Measurements from ENCODE around the gene FGFRL1.

FGFRL1 gene

GRCh38 chr4:1012034-1012739 lies 761 bp downstream of the FGFRL1 start:
- Histone ChIP-seq H3K4me2 (ENCODE audit: insufficient read depth, low read length) (no peak overlapping the region), H3K79me2 (ENCODE audit: insufficient read depth, low read length) (no peaks in the 10 kb centered on the region), H2AFZ (ENCODE audit: low read depth, low read length) (no peak overlapping the region), H3K9me3 (ENCODE audit: insufficient read depth, low read length, severe bottlenecking) (no peaks in the 10 kb centered on the region), H3K36me3 (ENCODE audit: insufficient read depth, low read length) (no peaks in the 10 kb centered on the region), H3K27me3 (ENCODE audit: insufficient read depth, low read length, poor library complexity) (no peaks in the 10 kb centered on the region), H3K27ac (ENCODE audit: low read length) (no peak overlapping the region), H3K9ac (ENCODE audit: low read depth, low read length) (no peak overlapping the region), H3K4me3 (ENCODE audit: low read depth in 1 of 2, low read length in 2 of 2) (no peak overlapping the region), H4K20me1 (ENCODE audit: insufficient read depth, low read length) (peaks cover 3% of the 10 kb centered on the region; the same call in 1 of the 2 replicates), H3K4me1 (ENCODE audit: insufficient read depth, low read length) (no peaks in the 10 kb centered on the region)
- no peak for TF ChIP-seq CTCF (IDR thresholded peaks at IDR 0.05; ENCODE audit: borderline replicate concordance, extremely low read depth, low read length, poor library complexity, severe bottlenecking)
- no peak for TF ChIP-seq EZH2 (IDR thresholded peaks at IDR 0.05; ENCODE audit: borderline replicate concordance, low read depth, low read length, severe bottlenecking)
- ATAC-seq (ENCODE audit: insufficient read depth, low read depth) (no peak), DNase-seq (no peak)

- H3K27ac ChIP-seq (ENCODE audit: low read length): no peak overlapping the region
- no peaks in the 10 kb centered on the region for H3K4me1 ChIP-seq (ENCODE audit: insufficient read depth, low read length)
These were observed 2.0 kb downstream of the FGFRL1 start for GRCh38 chr4:1013225-1014073.

GRCh38 chr4:1014291-1015167 lies 3.1 kb downstream of the FGFRL1 start:
- no peaks in the 10 kb centered on the region for H3K4me1 ChIP-seq (ENCODE audit: insufficient read depth, low read length)
- no peak for TF ChIP-seq CTCF (IDR thresholded peaks at IDR 0.05; ENCODE audit: borderline replicate concordance, extremely low read depth, low read length, poor library complexity, severe bottlenecking)
- TF ChIP-seq EZH2 (IDR thresholded peaks at IDR 0.05; ENCODE audit: borderline replicate concordance, low read depth, low read length, severe bottlenecking): no peak
- no peaks in the 10 kb centered on the region for H3K9me3 ChIP-seq (ENCODE audit: insufficient read depth, low read length, severe bottlenecking)
- peaks cover 4% of the 10 kb centered on the region; the same call in 1 of the 2 replicates for H4K20me1 ChIP-seq (ENCODE audit: insufficient read depth, low read length)
- no peak for DNase-seq
- H3K4me2 ChIP-seq (ENCODE audit: insufficient read depth, low read length): no peak overlapping the region
- no peak overlapping the region for H3K9ac ChIP-seq (ENCODE audit: low read depth, low read length)
- H3K36me3 ChIP-seq (ENCODE audit: insufficient read depth, low read length): no peaks in the 10 kb centered on the region
- H3K4me3 ChIP-seq (ENCODE audit: low read depth in 1 of 2, low read length in 2 of 2): no peak overlapping the region
- ATAC-seq (ENCODE audit: insufficient read depth, low read depth): no peak
- H2AFZ ChIP-seq (ENCODE audit: low read depth, low read length): no peak overlapping the region
- no peaks in the 10 kb centered on the region for H3K79me2 ChIP-seq (ENCODE audit: insufficient read depth, low read length)
- H3K27me3 ChIP-seq (ENCODE audit: insufficient read depth, low read length, poor library complexity): no peaks in the 10 kb centered on the region
- H3K27ac ChIP-seq (ENCODE audit: low read length): no peak overlapping the region

More at GRCh38 chr4:1013225-1014073, 2.0 kb downstream of the FGFRL1 start:
- no peak for TF ChIP-seq EZH2 (IDR thresholded peaks at IDR 0.05; ENCODE audit: borderline replicate concordance, low read depth, low read length, severe bottlenecking)
- TF ChIP-seq CTCF (IDR thresholded peaks at IDR 0.05; ENCODE audit: borderline replicate concordance, extremely low read depth, low read length, poor library complexity, severe bottlenecking): no peak
- Histone ChIP-seq H4K20me1 (ENCODE audit: insufficient read depth, low read length) (peaks cover 2% of the 10 kb centered on the region; the same call in 1 of the 2 replicates), H3K9me3 (ENCODE audit: insufficient read depth, low read length, severe bottlenecking) (no peaks in the 10 kb centered on the region), H3K4me3 (ENCODE audit: low read depth in 1 of 2, low read length in 2 of 2) (no peak overlapping the region), H3K79me2 (ENCODE audit: insufficient read depth, low read length) (no peaks in the 10 kb centered on the region), H3K9ac (ENCODE audit: low read depth, low read length) (no peak overlapping the region), H3K4me2 (ENCODE audit: insufficient read depth, low read length) (no peak overlapping the region), H3K27me3 (ENCODE audit: insufficient read depth, low read length, poor library complexity) (no peaks in the 10 kb centered on the region), H2AFZ (ENCODE audit: low read depth, low read length) (no peak overlapping the region), H3K36me3 (ENCODE audit: insufficient read depth, low read length) (no peaks in the 10 kb centered on the region)
- DNase-seq (no peak), ATAC-seq (ENCODE audit: insufficient read depth, low read depth) (no peak)

Measured in DND-41 (cell line).